Stimulated activated CD4-positive, alpha-beta T cell treated with anti-CD3 and anti-CD28 coated beads, Interleukin-2, amount 100 ng/mL, for 24 hours (primary cell): Measurements from ENCODE around the gene PSMG2.
A peak's percentile ranks its signal among the peaks of the same experiment; 100 is the strongest.
"Not testable (repeated sequence)": the region's sequence is repeated elsewhere in the genome, so short reads cannot be mapped to it uniquely, and the experiment has no call there.

ENCODE experiments used
- DNase-seq, 2 donors: peaks; one replicate each; pipeline ENCODE4 v3.0.0-alpha.2; 2020

Gene PSMG2

DNA sequence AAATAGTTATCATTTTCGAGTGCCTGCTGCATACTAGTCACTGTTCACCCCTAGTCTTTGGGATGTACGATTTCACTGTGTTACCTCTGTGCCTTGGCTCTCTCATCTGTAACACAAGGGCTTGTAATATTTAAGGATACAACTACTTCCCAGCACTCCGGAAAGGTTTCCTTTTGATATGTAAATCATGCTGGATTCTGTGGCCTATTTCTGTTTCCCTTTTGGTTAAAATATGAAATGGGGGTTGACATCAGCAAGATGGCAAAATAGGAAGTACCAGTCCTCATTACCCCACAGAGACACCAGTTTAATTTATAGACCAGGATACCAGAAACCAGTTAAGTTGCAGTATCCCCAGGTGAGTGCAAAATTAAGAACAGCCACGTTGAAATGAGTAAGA, 23.5 kb downstream of the PSMG2 start:
- DNase-seq, result no peak

GRCh38 chr18:12726774-12727550, 24.1 kb downstream of the PSMG2 start:
- peak; percentile 40 to 73 for DNase-seq

GRCh38 chr18:12737243-12737902, 34.5 kb downstream of the PSMG2 start:
- no peak for DNase-seq

DNA sequence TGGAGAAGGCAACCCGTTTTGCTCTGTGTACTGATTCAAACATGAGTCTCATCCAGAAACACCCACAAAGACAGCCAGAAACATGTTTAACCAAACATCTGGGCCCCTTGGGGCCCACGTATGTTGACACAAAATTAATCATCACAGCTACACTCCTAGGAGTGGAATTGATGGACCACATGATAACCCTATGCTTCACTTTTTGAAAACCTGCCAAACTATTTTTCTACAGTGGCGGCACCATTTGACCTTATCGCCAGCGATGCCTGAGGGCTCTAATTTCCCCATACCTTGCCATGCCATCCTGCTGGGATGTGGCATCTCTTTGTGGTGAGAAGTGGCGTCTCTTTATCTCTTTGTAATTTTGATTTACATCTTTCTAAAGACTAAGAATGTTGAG, 38.5 kb downstream of the PSMG2 start:
- no peak for DNase-seq

DNA sequence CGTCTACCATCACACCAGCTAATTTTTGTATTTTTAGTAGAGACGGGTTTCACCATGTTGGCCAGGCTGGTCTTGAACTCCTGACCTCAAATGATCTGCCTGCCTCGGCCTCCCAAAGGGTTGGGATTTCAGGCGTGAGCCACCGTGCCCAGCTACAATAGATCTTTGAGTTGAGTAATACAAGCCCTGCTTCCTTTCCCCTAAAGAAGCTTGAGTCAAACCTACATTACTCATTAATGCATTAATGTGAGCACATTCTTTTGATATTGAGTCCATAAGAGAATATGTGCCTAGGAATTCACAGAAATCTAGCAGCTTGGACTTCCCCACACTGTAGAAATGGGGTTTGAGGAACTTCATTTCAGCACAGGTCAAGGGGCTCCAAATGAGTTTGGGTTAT, 39.6 kb downstream of the PSMG2 start:
- DNase-seq, result no peak

GRCh38 chr18:12744103-12744502, 41.3 kb downstream of the PSMG2 start:
- DNase-seq, result no peak

- no peak for DNase-seq
Observed at GRCh38 chr18:12745095-12745795, 42.4 kb downstream of the PSMG2 start.

DNA sequence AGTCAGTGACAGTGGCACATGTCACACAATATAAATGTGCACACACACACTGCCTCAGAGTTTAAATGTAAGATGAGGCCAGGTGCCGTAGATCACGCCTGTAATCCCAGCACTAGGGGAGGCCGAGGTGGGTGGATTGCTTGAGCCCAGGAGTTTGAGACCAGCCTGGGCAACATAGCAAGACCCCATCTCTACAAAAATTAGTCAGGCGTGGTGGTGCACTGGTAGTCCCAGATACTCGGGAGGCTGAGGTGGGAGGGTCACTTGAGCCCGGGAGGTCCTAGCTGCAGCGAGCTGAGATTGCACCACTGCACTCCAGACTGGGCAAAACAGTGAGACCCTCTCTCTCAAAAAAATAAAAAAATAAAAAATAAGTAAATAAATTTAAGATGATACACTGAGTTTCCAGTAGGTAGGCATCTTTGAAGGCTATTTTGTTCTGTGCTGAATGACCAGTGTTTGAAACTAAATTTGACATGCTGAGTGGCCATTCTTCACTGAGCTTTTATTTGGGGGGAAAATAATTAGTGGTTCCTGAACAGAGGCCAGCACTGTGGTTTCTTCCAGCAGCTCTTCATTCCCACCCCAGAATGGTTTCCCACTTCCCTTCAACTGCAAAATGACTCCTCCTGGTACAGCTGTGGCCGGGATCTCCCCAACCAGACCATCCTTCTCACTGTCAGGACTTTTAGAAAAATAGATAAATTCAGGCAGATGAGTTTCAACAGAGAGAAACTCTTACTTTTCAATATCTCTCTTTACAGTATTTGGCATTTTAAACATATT, 44.9 kb downstream of the PSMG2 start:
- DNase-seq, result no peak

DNA sequence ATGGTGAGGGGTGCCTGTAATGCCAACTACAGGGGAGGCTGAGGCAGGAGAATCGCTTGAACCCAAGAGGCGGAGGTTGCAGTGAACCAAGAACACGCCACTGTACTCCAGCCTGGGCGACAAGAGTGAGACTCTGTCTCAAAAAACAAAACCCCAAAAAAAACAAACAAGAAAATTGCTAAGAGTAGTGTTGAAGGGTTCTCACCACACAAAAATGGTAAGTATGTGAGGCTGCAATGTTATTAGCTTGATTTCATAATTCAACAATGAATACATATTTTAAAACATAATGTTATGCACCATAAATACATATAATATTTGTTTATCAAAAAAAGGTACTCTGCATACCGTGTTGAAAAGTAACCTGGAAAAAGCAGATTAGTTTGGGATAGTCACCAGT, 45.8 kb downstream of the PSMG2 start:
- DNase-seq, result no peak

DNA sequence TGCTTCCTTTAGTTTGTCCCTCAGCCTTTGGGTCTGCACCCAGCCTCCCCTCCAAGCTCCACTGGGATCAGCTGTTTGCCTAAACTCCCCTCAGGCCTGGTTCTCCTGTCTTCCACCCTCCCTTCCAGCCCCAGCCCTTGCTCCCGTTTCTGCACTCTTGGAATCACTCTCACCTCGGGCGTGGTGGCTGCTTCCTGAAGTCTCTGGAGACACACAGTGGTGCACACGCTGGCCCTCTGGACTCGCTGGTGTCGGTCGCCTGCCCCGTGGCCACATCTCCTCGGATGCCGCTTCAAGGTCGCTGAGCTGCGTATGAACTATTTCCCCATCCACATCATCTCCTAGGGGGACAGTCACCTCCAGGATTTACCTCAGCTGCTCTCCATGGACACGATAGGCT, 46.3 kb downstream of the PSMG2 start:
- no peak for DNase-seq

DNA sequence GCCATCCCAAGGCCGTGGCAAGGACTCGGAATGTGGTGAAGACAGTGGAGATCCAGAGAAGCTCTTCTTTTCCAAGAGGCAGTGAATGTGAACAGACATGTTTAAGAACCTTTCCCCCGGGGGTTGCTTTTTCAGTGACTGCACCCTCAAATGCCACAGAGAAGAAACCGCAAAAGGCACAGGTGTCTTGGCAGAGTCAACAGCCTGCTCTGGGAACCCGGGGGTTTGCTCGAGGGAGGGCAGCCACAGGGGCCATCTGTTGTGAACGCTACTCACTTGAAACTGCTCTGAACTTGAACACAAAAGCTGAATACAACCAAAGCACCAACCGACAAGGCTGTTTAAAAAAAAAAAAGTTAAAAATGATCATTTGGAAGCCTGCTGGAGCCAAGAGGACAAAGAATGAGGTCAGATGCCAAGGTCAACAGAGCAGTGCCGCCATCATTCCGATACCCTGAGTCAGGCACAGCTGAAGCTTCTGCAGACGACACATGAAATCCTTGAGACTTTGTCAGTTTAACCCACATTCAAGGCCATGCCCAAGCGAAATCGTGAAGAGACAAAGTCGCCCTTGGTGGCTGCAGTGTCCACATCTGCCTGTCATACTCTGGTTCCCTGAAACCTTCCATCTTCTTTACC, 47.4 kb downstream of the PSMG2 start:
- DNase-seq, result peak in 1 of 2 donors; percentile 26

GRCh38 chr18:12750715-12751502, 48.1 kb downstream of the PSMG2 start:
- DNase-seq, result no peak

DNA sequence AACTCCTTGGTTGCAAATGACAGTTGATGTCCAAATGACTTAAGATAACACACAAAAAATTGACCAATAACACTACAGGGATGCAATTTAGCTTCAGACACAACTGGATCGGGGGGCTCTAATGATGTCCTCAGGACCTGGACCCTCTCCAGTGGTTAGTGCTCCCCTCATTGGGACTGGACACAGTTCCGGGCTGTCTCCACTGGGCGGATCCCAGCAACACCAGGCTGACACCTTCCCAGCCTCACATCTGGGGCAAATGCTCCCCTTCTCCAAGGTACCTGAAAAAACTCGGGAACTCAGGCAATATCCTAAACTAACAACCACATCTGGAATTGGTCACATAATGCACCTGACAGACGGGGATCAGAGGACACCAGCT, 48.7 kb downstream of the PSMG2 start:
- no peak for DNase-seq

DNA sequence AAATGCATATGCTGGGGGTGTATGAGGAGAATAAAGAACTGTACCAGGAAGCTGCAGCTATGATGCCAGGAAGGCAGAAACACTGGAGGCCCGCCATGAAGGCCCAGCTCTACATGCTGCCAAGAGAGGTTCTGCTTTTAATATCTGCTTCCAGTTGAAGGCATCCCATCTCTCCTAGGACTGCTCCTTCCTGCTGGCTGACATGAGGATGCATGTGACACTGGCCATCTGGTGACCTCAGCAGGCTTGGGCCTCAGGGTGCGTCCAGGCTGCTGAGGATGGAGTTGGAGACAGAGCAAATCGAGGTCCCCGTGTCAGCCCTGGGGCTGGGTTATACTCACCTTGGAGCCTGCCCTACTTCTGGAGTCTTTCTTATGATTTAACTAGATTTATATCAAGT, 49.0 kb downstream of the PSMG2 start:
- no peak for DNase-seq

DNA sequence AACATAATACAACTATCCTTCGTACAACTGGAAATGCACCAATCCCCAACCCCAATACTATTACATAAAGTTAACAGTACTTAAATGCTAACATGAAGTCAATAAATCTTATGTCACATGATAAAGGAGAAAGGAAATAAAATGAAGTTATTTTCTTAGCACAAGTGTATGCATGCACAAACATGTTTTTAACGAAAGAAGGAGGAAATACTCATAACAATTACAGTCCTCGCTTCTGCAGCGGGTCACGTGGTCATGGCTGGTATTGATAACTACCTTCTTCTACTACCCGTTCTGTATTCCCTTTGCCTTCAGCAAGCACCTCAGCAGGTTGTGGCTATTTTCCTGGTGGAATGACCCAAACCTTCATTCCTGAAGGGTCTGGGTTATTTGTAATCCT, 51.7 kb downstream of the PSMG2 start:
- DNase-seq, result no peak

DNA sequence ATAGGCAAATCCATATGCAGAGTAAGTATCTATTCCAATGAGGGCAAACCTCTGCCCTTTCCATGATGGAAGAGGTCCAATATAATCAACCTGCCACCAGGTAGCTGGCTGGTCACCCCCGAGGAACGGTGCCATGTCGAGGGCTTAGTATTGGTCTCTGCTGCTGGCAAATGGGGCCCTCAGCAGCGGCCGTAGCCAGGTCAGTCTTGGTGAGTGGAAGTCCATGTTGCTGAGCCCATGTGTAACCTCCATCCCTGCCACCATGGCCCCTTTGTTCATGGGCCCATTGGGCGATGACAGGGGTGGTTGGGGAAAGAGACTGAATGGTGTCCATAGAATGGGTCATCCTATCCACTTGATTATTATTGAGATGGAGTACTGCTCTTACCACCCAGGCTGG, 52.8 kb downstream of the PSMG2 start:
- not testable (repeated sequence) for DNase-seq

DNA sequence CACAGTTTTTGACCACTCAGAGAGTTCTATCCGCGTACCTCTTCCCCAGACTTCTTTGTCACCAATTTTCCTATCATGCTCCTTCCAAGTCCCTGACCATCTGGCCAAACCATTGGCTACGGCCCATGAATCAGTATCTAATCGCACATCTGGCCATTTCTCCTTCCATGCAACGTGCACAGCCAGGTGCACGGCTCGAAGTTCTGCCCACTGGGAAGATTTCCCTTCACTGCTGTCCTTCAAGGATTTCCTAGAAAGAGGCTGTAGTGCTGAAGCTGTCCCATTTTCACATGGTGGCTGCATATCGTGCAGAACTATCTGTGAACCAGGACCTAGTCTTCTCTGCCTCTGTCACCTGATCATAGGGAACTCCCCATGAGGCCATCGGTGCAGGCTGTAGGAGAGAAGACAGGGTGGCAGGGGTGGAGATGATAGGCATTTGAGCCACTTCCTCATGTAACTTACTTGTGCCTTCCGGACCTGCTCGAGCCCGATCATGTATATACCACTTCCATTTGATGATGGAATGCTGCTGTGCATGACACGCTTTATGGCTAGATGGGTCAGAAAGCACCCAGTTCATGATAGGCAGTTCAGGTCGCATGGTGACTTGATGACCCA, 53.9 kb downstream of the PSMG2 start:
- DNase-seq, result not testable (repeated sequence)

DNA sequence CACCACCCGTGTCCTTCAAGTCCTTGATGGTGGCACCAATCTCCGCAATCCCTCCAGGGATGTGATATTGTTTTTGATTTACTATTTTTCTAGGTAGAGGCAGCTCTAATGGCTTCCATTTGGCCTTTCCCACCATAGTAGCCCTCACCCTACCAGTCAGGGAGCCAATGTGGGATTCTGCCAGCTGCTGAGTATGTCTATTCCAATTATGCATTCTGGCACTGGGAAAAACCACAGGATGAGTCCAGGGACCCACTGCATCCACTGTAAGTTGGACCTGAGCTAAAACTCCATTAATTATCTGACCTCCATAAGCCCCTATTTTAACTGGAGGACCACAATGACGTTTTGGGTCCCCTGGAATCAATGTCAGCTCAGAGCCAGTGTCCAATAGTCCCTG, 55.7 kb downstream of the PSMG2 start:
- DNase-seq, result not testable (repeated sequence)

DNA sequence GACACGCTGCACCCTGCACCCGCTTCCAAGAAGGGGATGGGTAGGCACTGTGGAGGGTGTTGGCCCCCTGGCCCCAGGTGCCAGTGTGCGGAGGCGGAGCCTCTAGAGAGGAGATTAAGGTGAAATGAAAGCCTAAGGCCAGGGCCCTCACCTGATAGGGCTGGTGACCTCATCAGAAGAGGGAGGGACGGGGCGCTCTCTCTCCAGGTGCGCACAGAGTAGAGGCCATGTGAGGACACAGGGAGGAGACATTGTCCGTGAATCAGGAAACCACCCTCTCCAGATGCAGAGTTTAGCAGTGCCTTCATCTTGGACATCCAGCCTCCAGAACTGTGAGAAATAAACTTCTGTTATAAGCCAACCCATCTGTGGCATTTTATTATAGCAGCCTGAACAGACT, 62.3 kb downstream of the PSMG2 start:
- no peak for DNase-seq

GRCh38 chr18:12765586-12765985, 62.7 kb downstream of the PSMG2 start:
- no peak for DNase-seq

- DNase-seq, result no peak
Observed at GRCh38 chr18:12766986-12767433, 64.2 kb downstream of the PSMG2 start.
